ENCODE data around the gene ADARB2.
"Not testable (repeated sequence)": the region's sequence is repeated elsewhere in the genome, so short reads cannot be mapped to it uniquely, and the experiment has no call there.

Gene ADARB2

DNA sequence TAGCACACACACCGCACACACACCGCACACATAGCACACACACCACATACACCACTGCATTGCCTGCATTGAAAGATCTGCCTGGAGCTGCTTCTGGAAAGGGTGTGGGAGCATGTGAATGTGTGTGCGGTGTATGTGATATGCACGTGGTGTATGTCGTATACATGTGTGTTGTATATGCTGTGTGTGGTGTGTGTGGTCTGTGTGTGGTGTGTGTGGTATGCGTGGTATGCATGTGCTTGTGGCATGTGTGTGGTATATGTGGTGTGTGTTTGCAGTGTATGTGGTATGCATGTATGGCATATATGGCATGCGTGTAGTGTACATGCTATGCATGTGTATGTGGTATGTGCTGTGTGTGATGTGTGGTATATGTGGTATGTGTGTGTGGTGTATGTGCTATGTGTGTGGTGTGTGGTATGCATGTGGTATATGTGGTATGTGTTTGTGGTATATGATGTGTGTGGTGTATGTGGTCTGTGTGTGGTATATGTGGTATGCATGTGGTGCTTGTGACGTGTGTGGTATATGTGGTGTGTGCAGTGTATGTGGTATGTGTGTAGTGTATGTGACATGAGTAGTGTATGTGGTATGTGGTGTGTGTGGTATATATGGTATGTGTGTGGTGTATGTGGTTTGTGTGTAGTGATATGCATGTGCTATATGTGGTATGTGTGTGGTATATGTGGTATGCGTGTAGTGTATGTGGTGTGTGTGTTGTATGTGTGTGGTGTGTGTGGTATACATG, 505.0 kb downstream of the ADARB2 start:
- FAIRE-seq = no peak

DNA sequence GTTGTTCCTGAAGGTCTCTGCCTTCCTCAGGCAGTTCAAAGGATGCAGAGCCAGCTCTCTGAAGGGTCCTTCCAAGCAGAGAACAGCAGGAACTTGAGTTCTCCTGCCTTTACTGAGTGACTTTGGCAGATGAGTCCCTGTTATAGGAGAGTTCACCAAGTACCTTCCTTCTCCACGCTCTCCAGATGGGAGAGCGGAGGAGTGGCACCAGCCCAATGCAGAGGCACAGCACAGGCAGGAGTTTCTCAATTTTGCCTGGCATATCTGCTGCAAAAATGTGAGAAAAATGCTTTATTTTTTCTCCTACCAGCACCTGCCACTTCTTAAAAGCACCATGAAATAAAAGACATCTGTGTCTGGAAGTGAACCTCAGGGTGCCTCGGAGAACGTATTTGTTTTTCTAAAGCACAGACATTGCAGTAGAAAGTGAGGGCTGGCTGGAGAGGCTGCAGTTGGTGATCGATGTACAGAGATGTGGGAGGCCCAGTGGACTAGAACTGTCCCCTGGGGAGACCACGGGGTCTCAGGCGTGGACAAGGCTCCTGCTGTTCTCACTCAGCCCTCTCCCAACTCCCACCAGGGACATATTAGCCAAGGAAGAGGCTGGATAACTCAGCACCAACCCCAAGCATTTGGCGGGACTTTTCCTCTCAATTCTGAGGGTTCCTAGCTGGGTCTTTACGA, 506.6 kb downstream of the ADARB2 start:
- FAIRE-seq = no peak

DNA sequence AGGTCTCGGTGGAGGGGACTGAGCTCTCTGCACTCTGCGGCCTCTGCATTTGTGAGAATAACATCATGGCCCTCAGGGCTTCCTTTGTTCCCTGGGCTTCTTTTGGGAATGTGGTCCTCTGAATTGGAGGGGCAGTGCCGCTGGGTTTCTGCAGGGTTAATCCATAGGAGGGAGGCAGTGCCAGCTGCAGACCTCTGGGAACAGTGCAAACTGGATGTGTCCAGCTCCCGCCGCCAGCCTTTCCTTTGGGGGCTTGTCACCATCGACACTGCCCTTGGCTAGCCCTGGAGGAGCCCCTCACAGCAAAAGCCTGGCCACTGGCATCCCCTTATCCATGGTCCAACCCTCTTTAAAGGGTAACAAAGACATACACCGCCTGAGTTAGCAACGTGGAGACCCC, 507.2 kb downstream of the ADARB2 start:
- FAIRE-seq = no peak

DNA sequence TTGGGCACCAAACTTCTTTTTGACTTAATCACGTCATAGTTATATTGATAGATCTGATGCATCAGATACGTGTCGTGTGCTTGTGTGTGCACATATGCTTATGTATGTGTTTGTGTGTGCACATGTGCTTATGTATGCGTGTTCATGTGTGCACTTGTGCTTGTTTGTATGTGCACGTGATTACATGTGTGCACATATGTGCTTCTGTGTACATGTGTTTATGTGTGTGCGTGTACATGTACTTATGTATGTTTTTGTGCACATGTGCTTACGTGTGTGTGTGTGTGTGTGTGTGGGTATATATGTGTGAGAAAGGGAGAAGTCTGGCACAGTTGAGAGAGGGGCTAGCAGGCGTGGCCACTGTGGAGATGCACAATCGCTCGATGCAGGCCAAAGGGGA, 507.8 kb downstream of the ADARB2 start:
- no peak for FAIRE-seq

DNA sequence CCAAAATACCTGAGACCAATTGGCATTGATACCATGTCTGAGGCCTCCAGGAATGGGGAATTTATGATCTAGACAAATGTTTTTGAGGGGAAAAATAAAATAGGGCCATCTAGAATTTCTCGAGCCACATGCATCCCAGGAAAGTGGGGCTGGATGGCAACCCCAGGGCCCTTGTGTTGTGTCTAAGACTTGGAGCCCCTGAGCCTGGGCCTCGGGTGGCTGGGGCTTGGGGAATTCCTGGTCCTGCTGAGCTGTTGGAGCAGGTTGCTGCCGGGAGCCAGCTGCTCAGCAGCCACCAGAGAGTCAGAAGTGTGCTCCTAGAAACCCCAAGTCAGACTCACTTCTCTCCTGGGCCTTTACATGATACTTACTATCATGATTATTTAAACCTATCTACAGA, 508.2 kb downstream of the ADARB2 start:
- no peak for FAIRE-seq

DNA sequence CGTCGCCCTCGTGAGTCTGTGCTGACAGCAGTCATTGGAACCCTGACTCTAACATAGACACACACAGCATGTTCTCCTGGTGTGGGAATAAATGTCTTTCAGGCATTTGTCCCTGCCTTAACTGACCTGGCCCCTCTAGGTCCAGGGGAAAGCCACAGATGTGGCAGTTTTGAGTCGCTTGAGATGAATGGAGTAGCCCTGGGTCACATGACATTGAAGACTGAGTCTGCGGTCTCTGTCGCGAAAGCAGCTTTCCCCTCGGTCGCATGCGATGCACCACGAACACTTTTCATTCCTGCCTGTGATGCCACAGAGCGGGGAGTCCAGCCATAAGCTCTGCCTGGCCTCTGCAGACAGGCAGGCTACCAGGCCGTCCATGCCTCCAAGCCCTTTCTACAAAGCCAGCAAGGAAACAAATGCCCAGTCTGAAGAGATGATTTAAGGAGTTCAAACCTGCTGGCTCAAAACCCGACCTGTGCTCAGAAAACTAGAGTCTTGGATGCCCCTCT, 508.8 kb downstream of the ADARB2 start:
- FAIRE-seq = no peak

DNA sequence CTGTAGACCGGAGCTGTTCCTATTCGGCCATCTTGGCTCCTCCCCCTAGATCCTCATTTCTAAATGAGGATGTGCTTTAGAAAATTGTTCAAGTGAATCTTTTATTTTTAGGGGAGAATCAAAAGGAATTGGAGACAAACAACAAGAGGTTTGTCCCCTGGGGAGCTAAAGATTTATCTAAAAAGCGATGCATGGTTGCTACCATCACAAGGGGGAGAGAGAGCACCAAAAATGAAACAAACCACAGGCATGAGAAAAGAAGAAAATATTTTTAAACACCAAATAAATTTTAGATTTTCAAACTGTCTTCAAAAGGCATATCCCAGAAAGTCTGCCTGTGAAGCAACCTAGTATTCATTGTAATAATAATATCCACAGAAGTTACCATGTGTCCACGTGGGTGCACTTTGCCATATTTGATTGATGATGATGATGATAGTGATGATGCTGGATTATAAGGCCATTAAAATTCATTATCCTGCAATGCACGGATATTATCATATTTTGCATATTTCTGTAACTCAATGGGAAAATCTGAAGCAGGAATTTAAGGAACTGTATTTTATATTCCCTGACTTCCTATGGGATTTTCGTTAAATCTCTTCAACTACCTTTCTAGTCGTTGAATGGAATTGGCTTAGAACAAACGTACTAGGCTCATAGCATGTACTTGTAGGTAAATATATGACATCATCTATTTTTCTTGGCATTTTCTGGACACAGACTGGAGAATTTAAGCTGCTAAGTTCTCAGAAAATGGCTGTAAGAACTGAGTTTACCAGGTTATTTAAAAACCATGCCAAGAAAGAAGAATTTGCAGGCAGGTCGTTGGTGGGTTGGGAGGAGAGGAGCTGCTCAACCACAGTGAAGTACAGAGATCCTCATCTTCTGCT, 509.6 kb downstream of the ADARB2 start:
- no peak for FAIRE-seq

DNA sequence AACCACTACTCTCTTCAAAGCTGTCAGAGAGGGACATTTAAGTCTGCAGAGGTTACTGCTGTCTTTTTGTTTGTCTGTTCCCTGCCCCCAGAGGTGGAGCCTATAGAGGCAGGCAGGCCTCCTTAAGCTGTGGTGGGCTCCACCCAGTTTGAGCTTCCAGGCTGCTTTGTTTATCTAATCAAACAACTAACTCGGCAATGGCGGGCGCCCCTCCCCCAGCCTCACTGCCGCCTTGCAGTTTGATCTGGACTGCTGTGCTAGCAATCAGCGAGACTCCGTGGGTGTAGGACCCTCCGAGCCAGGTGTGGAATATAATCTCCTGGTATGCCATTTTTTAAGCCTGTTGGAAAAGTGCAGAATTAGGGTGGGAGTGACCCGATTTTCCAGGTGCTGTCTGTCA, 510.4 kb downstream of the ADARB2 start:
- not testable (repeated sequence) for FAIRE-seq

DNA sequence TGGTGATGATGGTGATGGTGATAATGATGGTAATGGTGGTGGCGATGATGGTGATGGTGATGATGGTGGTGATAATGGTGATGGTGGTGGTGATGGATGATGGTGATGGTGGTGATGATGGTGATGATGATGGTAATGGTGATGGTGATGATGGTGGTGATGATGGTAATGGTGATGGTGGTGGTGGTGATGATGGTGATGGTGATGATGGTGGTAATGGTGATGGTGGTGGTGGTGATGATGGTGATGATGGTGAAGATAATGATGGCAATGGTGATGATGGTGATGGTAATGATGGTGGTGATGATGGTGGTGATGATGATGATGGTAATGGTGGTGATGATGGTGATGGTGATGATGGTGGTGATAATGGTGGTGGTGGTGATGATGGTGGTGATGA, 517.5 kb downstream of the ADARB2 start:
- not testable (repeated sequence) for FAIRE-seq

DNA sequence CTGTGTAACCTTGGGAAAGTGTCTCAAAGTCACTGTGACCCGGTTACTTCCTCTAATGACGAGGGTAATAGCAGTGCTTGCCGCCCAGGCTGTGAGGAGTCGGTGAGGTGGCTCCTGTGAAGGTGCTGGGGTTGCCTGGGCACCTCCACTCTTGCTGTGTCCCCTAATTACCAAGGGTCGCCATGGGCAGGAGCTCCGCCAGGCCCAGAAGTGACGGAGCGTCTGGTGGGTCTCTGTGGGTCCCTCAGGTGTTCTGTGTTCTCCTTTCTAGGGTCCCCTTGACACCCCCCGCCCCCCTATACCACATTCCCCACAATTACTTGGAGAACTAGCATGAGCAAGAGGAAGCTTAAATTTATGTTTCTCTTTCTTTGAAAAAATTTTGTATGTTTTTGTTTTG, 519.7 kb downstream of the ADARB2 start:
- FAIRE-seq = no peak

DNA sequence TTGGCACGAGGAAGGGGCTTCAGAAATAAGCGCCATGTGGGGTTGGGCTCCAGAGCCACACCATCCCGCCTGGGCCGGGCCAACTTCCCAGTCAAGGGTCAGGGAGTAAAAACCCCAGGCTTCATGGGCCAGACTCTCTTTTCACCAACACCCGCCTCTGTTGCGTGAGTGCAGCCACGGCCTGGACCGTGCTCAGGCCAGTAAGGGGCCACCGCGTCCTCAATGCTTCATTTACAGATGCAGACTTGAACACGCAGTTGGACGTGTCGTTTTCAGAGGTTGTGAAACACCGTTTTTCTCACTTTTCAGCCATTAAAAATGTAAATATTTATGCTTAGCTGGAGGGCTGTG, 520.1 kb downstream of the ADARB2 start:
- FAIRE-seq = no peak

DNA sequence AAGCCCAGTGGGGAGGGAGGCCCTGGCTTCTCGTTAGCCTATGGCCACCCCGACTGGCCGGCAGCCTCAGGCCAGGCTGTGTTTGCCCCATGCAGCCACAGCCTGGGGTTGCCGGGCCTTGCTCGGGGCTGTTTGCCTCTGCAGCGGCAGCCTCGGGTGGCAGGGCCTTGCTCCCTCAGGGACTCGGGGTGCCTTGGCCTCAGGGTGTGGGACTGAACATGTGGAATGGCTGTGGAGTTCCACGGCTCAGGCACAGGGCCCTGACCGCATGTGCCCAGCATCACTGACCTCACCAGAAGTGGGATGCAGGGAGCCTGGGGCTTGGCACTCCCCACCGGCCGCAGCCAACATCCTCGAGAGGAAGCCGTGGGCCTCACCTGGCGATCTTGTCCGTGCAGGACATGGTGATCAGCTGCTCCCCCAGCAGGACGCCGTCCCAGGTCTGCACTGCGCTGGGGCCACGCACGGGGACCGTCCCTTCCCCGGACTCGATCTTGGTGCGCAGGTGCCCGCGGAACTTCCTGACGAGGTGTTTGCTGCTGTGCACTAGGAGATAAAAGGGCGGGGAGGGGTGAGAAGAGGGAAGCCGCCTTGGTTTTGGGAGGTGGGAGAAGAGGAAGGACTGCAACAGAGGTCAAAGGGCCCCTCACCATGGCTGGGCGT, 520.6 kb downstream of the ADARB2 start:
- FAIRE-seq = no peak

DNA sequence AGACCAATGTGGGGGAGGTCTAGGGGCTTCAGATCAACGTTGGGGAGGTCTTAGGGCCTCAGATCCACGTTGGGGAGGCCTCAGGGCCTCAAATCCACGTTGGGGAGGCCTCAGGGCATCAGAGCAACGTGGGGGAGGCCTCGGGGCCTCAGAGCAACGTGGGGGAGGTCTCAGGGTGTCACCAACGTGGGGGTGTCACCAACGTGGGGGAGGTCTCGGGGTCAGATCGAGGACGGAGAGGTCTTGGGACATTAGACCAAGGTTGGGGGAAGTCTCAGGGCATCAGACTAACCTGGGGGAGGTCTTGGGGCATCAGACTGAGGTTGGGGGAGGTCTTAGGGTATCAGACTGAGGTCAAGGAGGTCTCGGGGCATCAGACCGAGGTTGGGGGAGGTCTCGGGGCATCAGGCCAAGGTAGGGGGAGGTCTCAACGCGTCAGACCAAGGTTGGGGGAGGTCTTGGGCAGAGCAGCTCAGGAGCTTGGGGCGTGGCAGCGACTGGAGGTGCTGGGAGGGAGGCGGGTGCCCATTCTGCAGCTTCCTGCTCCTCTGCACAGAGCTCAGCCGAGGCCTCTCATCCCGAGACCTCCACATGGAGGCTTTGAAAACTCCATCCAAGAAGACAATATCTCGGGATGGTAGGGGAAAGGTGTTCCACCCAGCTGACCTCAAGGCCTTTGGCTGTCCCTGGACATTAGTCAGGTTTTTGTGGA, 521.3 kb downstream of the ADARB2 start:
- FAIRE-seq = no peak

DNA sequence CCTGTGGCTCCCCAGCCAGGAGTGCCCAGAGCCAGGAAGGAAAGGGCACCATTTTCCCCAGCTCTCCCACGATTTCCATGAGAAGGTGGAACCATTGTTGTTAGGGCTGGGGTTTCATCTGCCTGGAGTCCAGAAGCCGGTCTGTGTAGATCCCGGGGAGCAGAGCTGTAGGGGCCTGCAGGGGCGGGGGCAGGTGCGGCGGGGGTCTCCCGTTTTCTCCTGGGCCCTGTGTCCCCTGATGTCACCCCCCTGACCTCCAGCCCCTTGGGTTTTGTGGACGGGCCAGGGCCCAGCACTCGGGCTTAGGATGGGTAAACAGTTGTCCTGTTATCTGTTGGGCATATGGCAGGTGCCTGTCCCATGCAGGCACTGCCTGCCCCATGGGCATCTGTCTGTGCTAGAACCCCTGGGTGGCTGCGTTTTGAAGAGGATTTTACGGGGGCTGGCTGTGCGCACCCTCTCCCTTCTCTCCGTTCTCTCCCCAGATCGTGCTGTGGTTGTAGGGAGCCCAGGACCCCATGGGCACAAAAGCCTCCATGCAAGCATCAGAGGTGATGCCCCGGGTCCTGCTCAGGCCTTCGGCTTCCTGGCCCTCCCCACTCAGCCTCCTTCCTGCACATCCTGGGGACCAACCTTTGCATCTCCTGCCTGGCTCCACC, 522.3 kb downstream of the ADARB2 start:
- no peak for FAIRE-seq

DNA sequence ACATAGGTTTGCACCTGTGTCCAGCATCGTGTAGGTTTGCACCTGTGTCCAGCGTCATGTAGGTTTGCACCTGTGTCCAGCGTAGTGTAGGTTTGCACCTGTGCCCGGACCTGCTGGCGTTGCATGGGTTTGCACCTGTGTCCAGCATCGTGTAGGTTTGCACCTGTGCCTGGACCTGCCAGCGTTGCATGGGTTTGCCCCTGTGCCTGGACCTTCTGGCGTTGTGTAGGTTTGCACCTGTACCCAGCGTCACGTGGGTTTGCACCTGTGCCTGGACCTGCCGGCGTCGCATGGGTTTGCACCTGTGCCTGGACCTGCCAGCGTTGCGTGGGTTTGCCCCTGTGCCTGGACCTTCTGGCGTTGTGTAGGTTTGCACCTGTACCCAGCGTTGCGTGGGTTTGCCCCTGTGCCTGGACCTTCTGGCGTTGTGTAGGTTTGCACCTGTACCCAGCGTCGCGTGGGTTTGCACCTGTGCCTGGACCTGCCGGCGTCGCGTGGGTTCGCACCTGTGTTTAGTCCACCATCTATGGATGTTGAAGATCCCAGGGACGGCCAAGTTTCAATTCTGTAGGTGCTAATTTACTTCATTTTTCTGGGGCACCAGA, 523.2 kb downstream of the ADARB2 start:
- no peak for FAIRE-seq

DNA sequence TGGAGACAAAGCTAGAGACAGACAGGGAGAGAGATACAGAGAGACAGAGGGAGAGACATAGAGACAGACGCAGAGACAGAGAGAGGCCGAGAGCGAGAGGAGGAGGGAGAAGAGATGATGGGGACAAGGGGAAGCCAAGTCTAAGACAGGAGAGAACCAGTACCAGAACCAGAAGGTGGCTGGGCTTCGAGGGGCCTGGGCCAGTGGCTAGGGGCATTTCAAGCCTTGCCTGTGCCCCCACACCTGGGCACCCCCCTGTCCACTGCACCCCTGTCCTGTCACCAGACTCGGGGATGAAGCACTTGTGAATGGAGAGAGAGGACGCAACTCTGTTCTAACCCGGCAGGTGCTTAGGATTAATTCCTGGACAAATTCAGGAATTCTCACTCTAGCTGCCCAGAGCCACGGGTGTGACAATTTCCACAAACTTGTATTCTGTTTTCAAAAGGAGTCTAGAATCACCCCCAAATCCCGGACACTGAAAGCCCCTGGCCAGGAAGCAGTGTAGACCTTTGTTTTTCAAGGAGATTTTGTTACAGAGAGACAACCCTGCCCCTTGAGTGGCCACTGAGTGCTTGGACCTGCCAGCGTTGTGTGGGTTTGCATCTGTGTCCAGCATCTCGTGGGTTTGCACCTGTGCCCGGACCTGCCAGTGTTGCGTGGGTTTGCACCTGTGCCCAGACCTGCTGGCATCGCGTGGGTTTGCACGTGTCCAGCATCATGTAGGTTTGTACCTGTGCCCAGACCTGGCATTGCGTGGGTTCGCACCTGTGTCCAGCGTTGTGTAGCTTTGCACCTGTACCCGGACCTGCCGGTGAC, 523.9 kb downstream of the ADARB2 start:
- FAIRE-seq = no peak

DNA sequence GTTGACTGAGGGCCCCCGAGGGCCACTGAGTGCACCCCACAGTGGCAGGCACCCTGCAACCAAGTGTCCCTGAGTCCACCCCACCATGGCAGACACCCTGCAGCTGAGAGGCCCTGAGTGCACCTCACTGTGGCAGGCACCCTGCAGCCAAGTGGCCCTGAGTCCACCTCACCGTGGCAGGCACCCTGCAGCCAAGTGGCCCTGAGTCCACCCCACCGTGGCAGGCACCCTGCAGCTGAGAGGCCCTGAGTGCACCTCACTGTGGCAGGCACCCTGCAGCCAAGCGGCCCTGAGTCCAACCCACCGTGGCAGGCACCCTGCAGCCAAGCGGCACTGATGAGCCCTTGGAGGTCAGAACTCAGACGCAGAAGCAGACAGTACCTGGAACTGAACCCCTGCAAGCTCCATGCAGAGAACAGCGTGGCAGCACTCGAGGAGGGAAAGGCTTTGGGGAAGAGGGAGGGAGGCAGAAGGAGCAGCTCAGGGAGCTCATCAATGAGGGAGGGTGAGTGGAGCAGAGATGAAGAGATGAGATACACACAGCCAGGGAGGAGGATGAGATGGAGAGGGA, 524.7 kb downstream of the ADARB2 start:
- FAIRE-seq = no peak

DNA sequence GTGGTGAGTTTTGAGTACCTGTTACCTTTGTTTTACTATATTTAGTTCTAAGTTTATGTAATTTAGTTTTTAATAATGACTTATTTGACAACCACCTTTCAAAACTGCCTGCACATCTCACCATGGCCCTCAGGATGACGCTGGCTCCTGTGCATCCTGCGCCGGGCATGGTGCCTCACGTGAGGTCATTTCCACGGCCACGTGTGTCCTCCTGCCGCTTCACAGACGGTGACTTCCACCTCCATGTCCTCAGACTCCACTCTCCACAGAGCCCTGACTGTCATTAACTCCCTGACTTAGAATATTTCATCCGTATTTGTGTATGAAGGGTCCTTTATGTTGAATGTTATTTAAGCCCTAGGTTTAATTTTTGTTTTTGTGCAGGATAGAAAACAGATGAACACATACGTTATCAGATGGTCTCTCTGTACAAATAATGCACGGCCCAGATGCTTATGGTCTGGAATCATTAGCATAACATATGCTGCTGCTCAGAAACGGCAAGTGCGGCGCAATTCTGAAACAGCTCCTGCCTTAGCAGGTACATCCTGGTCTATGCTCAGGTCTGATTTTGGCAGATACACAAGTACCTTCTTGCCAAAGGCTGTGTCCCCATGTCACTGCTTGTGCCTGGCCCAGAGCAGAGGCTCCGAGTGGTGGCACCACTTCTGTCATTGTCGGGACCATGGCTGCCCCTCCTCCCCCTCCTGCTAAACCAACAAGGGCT, 525.3 kb downstream of the ADARB2 start:
- FAIRE-seq = no peak

DNA sequence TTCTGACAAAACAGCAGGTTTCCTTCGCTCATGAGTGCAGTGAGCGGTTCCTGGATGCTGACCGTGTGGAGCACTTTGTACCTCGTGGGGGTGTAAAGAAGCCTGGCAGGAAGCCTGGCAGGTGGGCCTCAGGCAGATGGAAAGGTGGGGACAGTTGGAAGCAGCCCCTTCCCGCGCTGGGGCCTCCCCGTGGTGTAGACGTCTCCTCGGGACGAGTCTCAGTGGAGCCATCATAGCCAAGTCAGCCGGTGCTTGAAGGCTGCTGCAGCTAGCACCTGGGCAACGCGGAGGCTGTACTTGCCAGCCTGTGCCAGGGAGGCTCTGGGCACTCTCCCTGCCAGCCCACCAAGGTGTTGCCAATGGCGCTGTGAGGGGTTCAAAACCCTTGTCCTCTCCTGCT, 526.7 kb downstream of the ADARB2 start:
- FAIRE-seq = no peak
